ENCODE results near the gene DIP2C.

Gene DIP2C

DNA sequence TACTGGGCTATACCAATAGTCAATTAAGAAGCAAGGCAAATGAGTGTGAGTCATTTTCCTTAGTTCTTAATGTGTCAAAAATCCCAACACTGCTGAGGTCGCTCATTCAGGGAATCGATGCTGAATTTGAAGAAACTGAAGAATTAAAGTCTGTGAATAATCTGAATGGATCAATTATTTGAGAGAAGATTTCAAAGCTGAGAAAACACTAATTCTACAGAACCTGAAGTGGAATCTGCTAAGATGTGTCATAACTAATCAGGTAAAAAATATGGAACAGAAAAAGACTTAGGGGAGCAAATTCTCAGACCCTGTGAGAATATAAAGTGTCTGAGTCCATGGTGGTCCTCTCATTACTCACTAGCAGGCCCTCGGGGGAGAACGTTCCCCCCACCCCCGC, 125.6 kb downstream of the DIP2C start:
- Histone ChIP-seq H4K8ac (ENCODE audit: low read depth, low read length) (no peak overlapping the region), H3K36me3 (ENCODE audit: control insufficient read depth, insufficient read depth, low read length) (no peaks in the 10 kb centered on the region), H3K4ac (ENCODE audit: low read depth, low read length) (no peak overlapping the region), H2BK15ac (replicated peaks; ENCODE audit: low read depth) (no peak overlapping the region), H3K23ac (ENCODE audit: low read length) (no peak overlapping the region), H3K4me2 (ENCODE audit: low read length) (no peak overlapping the region), H3K4me3 (ENCODE audit: low read length) (no peak overlapping the region), H3K56ac (ENCODE audit: low read length) (no peak overlapping the region), H3K27me3 (ENCODE audit: insufficient read depth, low read length, poor library complexity) (no peaks in the 10 kb centered on the region), H3K79me2 (ENCODE audit: control insufficient read depth, insufficient read depth, low read length) (no peaks in the 10 kb centered on the region), H2BK120ac (ENCODE audit: low read depth, low read length) (no peak overlapping the region), H3K18ac (ENCODE audit: low read length) (no peak overlapping the region), H4K5ac (ENCODE audit: low read length) (no peak overlapping the region), H3K27ac (ENCODE audit: low read depth, low read length) (no peak overlapping the region), H2AK5ac (ENCODE audit: low read length) (no peak overlapping the region), H3K9ac (ENCODE audit: low read length) (no peak overlapping the region), H3K4me1 (ENCODE audit: control insufficient read depth, low read depth, low read length) (no peaks in the 10 kb centered on the region), H2BK5ac (ENCODE audit: low read length) (no peak overlapping the region), H3K79me1 (ENCODE audit: low read length) (peaks cover 9% of the 10 kb centered on the region)
- no peak for DNase-seq
- WGBS (ENCODE audit: extremely low coverage, insufficient coverage, low lambda C conversion rate), result no CpG with 5 or more reads among the region's 5 CpGs

GRCh38 chr10:562142-562541, 127.3 kb downstream of the DIP2C start:
- WGBS (ENCODE audit: extremely low coverage, insufficient coverage, low lambda C conversion rate), result no CpG with 5 or more reads among the region's 4 CpGs
- H3K56ac ChIP-seq (ENCODE audit: low read length), result no peak overlapping the region
- H3K79me1 ChIP-seq (ENCODE audit: low read length), result peaks cover 6% of the 10 kb centered on the region
- H3K4me3 ChIP-seq (ENCODE audit: low read length), result no peak overlapping the region
- H4K8ac ChIP-seq (ENCODE audit: low read depth, low read length), result no peak overlapping the region
- no peak overlapping the region for H3K23ac ChIP-seq (ENCODE audit: low read length)
- H3K4ac ChIP-seq (ENCODE audit: low read depth, low read length), result no peak overlapping the region
- no peak overlapping the region for H3K18ac ChIP-seq (ENCODE audit: low read length)
- H3K36me3 ChIP-seq (ENCODE audit: control insufficient read depth, insufficient read depth, low read length), result no peaks in the 10 kb centered on the region
- no peak overlapping the region for H3K27ac ChIP-seq (ENCODE audit: low read depth, low read length)
- H3K4me1 ChIP-seq (ENCODE audit: control insufficient read depth, low read depth, low read length), result no peaks in the 10 kb centered on the region
- H2AK5ac ChIP-seq (ENCODE audit: low read length), result no peak overlapping the region
- H4K5ac ChIP-seq (ENCODE audit: low read length), result no peak overlapping the region
- H2BK15ac ChIP-seq (replicated peaks; ENCODE audit: low read depth), result no peak overlapping the region
- H2BK5ac ChIP-seq (ENCODE audit: low read length), result no peak overlapping the region
- no peak overlapping the region for H3K9ac ChIP-seq (ENCODE audit: low read length)
- H3K79me2 ChIP-seq (ENCODE audit: control insufficient read depth, insufficient read depth, low read length), result no peaks in the 10 kb centered on the region
- DNase-seq, result no peak
- no peaks in the 10 kb centered on the region for H3K27me3 ChIP-seq (ENCODE audit: insufficient read depth, low read length, poor library complexity)
- no peak overlapping the region for H2BK120ac ChIP-seq (ENCODE audit: low read depth, low read length)
- no peak overlapping the region for H3K4me2 ChIP-seq (ENCODE audit: low read length)

DNA sequence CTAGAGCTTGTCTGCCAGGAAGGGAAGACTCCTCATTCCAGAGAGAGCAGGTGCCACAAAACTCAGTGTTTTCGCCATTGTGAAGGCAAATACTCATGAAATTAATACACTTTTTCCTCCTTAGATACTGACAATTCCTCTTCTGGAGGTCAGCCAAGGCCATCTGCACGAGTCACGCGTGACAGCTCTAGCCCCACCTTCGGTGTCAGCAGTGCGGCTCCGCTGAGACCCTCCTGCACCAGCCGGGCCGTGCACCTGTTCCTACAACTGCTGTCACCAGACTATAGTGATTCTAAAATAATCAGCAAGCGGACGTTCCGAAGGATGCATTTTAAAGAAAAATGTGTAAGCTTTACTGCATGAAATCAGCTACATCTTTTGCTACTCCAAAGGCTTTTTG, 127.7 kb downstream of the DIP2C start:
- Histone ChIP-seq H2BK15ac (replicated peaks; ENCODE audit: low read depth) (no peak overlapping the region), H3K36me3 (ENCODE audit: control insufficient read depth, insufficient read depth, low read length) (no peaks in the 10 kb centered on the region), H4K8ac (ENCODE audit: low read depth, low read length) (no peak overlapping the region), H3K4ac (ENCODE audit: low read depth, low read length) (no peak overlapping the region), H3K4me3 (ENCODE audit: low read length) (no peak overlapping the region), H2BK120ac (ENCODE audit: low read depth, low read length) (no peak overlapping the region), H3K56ac (ENCODE audit: low read length) (no peak overlapping the region), H3K27me3 (ENCODE audit: insufficient read depth, low read length, poor library complexity) (no peaks in the 10 kb centered on the region), H3K23ac (ENCODE audit: low read length) (no peak overlapping the region), H3K79me1 (ENCODE audit: low read length) (peaks cover 9% of the 10 kb centered on the region), H3K9ac (ENCODE audit: low read length) (no peak overlapping the region), H2AK5ac (ENCODE audit: low read length) (no peak overlapping the region), H3K79me2 (ENCODE audit: control insufficient read depth, insufficient read depth, low read length) (no peaks in the 10 kb centered on the region), H3K4me1 (ENCODE audit: control insufficient read depth, low read depth, low read length) (no peaks in the 10 kb centered on the region), H4K5ac (ENCODE audit: low read length) (no peak overlapping the region), H2BK5ac (ENCODE audit: low read length) (no peak overlapping the region), H3K27ac (ENCODE audit: low read depth, low read length) (no peak overlapping the region), H3K4me2 (ENCODE audit: low read length) (no peak overlapping the region), H3K18ac (ENCODE audit: low read length) (no peak overlapping the region)
- DNase-seq, result no peak
- WGBS (ENCODE audit: extremely low coverage, insufficient coverage, low lambda C conversion rate), result no CpG with 5 or more reads among the region's 12 CpGs

GRCh38 chr10:560314-560992, 129.0 kb downstream of the DIP2C start:
- no peak overlapping the region for H3K23ac ChIP-seq (ENCODE audit: low read length)
- no CpG with 5 or more reads among the region's 11 CpGs for WGBS (ENCODE audit: extremely low coverage, insufficient coverage, low lambda C conversion rate)
- no peak overlapping the region for H4K5ac ChIP-seq (ENCODE audit: low read length)
- no peak overlapping the region for H2BK5ac ChIP-seq (ENCODE audit: low read length)
- H3K56ac ChIP-seq (ENCODE audit: low read length), result no peak overlapping the region
- H3K4me3 ChIP-seq (ENCODE audit: low read length), result no peak overlapping the region
- no peaks in the 10 kb centered on the region for H3K79me2 ChIP-seq (ENCODE audit: control insufficient read depth, insufficient read depth, low read length)
- no peak overlapping the region for H3K27ac ChIP-seq (ENCODE audit: low read depth, low read length)
- H3K9ac ChIP-seq (ENCODE audit: low read length), result no peak overlapping the region
- H3K18ac ChIP-seq (ENCODE audit: low read length), result no peak overlapping the region
- H3K27me3 ChIP-seq (ENCODE audit: insufficient read depth, low read length, poor library complexity), result no peaks in the 10 kb centered on the region
- H3K4me2 ChIP-seq (ENCODE audit: low read length), result no peak overlapping the region
- no peak overlapping the region for H4K8ac ChIP-seq (ENCODE audit: low read depth, low read length)
- no peak overlapping the region for H2BK15ac ChIP-seq (replicated peaks; ENCODE audit: low read depth)
- H3K4me1 ChIP-seq (ENCODE audit: control insufficient read depth, low read depth, low read length), result no peaks in the 10 kb centered on the region
- H3K4ac ChIP-seq (ENCODE audit: low read depth, low read length), result no peak overlapping the region
- no peak for DNase-seq
- no peaks in the 10 kb centered on the region for H3K36me3 ChIP-seq (ENCODE audit: control insufficient read depth, insufficient read depth, low read length)
- peaks cover 13% of the 10 kb centered on the region for H3K79me1 ChIP-seq (ENCODE audit: low read length)
- H2AK5ac ChIP-seq (ENCODE audit: low read length), result no peak overlapping the region
- no peak overlapping the region for H2BK120ac ChIP-seq (ENCODE audit: low read depth, low read length)

GRCh38 chr10:559767-560047, 129.8 kb downstream of the DIP2C start:
- no peak overlapping the region for H3K4ac ChIP-seq (ENCODE audit: low read depth, low read length)
- DNase-seq, result no peak
- H3K36me3 ChIP-seq (ENCODE audit: control insufficient read depth, insufficient read depth, low read length), result no peaks in the 10 kb centered on the region
- H2BK120ac ChIP-seq (ENCODE audit: low read depth, low read length), result no peak overlapping the region
- H2BK5ac ChIP-seq (ENCODE audit: low read length), result no peak overlapping the region
- H3K79me2 ChIP-seq (ENCODE audit: control insufficient read depth, insufficient read depth, low read length), result no peaks in the 10 kb centered on the region
- H3K56ac ChIP-seq (ENCODE audit: low read length), result no peak overlapping the region
- H3K79me1 ChIP-seq (ENCODE audit: low read length), result peaks cover 11% of the 10 kb centered on the region
- no peaks in the 10 kb centered on the region for H3K4me1 ChIP-seq (ENCODE audit: control insufficient read depth, low read depth, low read length)
- H3K18ac ChIP-seq (ENCODE audit: low read length), result no peak overlapping the region
- no peak overlapping the region for H2BK15ac ChIP-seq (replicated peaks; ENCODE audit: low read depth)
- H4K8ac ChIP-seq (ENCODE audit: low read depth, low read length), result no peak overlapping the region
- H3K4me2 ChIP-seq (ENCODE audit: low read length), result no peak overlapping the region
- H3K27me3 ChIP-seq (ENCODE audit: insufficient read depth, low read length, poor library complexity), result no peaks in the 10 kb centered on the region
- no peak overlapping the region for H3K27ac ChIP-seq (ENCODE audit: low read depth, low read length)
- H3K4me3 ChIP-seq (ENCODE audit: low read length), result no peak overlapping the region
- no peak overlapping the region for H3K9ac ChIP-seq (ENCODE audit: low read length)
- no peak overlapping the region for H2AK5ac ChIP-seq (ENCODE audit: low read length)
- no CpG with 5 or more reads among the region's 8 CpGs for WGBS (ENCODE audit: extremely low coverage, insufficient coverage, low lambda C conversion rate)
- peak overlapping the region; percentile 24 for H3K23ac ChIP-seq (ENCODE audit: low read length)
- no peak overlapping the region for H4K5ac ChIP-seq (ENCODE audit: low read length)
